Measurements from ENCODE around the gene UGT1A5.
"Not testable (repeated sequence)": the region's sequence is repeated elsewhere in the genome, so short reads cannot be mapped to it uniquely, and the experiment has no call there.

Gene UGT1A5

DNA sequence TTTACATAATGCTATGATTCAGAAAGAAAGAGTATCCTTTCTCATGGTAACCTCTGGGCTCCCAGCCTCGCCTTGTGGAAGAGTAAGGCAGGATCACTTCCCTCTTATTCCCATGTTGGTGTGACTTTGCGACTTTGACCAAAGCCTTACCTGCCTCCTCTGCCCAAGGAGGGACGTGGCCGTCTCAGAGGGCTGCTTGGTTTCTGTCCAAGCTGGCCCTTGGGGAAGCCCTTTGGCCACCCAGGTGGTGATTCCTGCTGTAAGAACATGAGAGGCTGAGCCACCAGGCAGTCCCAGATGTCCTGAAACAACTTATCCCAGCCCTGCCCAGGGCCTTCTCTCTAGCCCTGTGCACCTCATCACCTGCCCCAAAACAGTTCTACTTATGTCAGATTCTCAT is 14.0 kb upstream of the UGT1A5 start:
- DNase-seq: no peak

GRCh38 chr2:233699424-233700027 is 13.2 kb upstream of the UGT1A5 start:
- no peak for DNase-seq

GRCh38 chr2:233700028-233700635 is 12.6 kb upstream of the UGT1A5 start:
- no peak for DNase-seq

DNA sequence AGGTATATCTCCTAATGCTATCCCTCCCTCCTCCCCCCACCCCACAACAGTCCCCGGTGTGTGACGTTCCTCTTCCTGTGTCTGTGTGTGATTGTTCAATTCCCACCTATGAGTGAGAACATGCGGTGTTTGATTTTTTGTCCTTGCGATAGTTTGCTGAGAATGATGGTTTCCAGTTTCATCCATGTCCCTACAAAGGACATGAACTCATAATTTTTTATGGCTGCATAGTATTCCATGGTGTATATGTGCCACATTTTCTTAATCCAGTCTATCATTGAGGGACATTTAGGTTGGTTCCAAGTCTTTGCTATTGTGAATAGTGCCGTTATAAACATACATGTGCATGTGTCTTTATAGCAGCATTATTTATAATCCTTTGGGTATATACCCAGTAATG is 11.9 kb upstream of the UGT1A5 start:
- DNase-seq: not testable (repeated sequence)

- no peak for DNase-seq
Measured at GRCh38 chr2:233702238-233702637, 10.5 kb upstream of the UGT1A5 start.

- DNase-seq: no peak
Measured at GRCh38 chr2:233705911-233706506, 6.7 kb upstream of the UGT1A5 start.

GRCh38 chr2:233706720-233707119 is 6.0 kb upstream of the UGT1A5 start:
- DNase-seq: no peak

- no peak for DNase-seq
Measured at GRCh38 chr2:233707940-233708644, 4.6 kb upstream of the UGT1A5 start.

DNA sequence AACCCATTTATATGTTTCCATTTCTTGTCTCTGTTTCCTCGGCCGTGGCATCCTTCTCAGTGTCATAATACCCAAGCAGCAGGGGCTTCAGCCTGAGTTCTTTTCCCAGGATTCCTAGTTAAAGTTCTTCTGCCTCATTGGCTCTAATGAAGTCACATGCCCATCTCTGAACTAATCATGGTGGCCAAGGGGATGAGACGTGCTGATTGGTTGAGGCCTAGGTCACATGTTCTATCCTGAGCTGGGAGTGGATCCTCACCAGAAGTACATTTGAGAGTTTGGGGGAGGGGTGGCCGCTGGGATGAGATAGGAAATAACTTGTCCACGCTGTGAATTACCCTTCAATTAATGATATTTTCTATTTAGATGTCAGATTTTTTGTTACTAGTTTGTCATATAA is 3.8 kb upstream of the UGT1A5 start:
- no peak for DNase-seq

DNA sequence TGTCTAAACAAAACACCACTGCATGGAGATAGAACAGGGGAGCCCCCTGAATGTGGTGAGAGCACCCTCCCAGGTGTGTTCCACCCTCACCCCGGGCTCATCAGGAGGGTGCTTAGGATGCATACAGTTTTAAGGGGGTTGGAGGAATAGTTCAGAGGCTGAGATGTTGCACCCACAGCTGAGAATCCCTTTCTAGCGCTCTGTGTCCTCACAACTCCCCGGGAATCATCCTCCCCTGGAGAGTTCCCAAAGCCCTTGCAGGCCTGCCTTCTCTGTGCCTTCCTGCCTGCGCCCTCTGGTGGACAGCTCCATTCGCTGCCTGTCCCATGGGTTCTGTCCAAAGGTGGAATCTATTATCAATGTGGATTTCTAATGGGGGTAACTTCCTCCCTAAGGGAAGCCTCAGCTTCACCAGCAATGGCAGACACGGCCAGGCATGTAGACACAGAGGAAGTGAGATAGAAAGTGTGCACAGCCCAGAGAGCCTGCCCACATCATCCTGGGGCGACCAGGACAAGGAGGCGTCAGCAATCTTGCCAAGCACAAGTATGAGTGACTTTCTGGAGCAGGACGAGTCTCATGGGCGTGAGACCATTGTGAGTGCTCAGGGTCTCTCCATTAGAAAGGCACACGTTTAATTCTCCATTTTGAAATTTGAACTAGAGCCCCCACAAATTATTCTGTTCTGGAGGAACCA is 1.2 kb upstream of the UGT1A5 start:
- peak; percentile 68 for DNase-seq

GRCh38 chr2:233713262-233713615 is 532 bp downstream of the UGT1A5 start:
- DNase-seq: no peak

GRCh38 chr2:233714121-233714520 is 1.4 kb downstream of the UGT1A5 start:
- no peak for DNase-seq

DNA sequence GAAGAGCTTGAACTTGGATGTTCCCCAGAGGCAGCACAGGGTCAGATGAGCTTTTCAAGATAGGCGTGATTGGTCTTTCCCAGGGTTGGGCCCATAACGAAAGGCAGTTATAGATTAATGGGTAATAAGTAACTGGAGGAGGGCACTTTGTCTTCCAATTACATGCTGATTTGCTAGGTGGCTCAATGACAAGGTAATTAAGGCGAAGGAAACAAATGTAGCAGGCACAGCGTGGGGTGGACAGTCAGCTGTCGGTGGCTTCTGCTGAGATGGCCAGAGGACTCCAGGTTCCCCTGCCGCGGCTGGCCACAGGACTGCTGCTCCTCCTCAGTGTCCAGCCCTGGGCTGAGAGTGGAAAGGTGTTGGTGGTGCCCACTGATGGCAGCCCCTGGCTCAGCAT is 5.8 kb downstream of the UGT1A5 start, which contains the start of gene UGT1A4:
Gene UGT1A4 (plus strand): TSS at position 185 of the 400 bp plus-strand sequence. CDS start 85 bp downstream, at position 270.
- DNase-seq: no peak

GRCh38 chr2:233728723-233729301 is 16.1 kb downstream of the UGT1A5 start, which contains the start of gene UGT1A3:
Gene UGT1A3, plus strand, starts transcription at chr2:233729042. Its CDS starts 85 bp downstream, at chr2:233729127.
- DNase-seq: no peak

- DNase-seq: not testable (repeated sequence)
Measured at GRCh38 chr2:233736868-233737653, 24.4 kb downstream of the UGT1A5 start.

DNA sequence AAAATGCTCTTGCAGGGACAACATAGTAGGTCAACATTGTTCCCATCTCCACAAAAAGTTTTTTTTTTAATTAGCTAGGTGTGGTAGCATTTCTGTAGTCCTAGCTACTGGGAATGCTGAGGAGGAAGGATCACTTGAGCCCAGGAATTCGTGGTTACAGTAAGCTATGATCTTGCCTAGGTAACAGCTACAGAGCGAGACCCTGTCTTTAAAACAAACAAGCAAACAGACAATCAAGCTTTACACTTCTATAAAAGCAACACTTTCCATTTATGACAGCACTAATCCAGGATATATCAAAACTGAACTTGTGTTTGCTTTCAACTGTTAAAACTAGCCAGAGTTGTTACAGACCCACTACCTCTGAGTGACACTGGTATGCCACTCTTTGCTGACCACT is 28.2 kb downstream of the UGT1A5 start:
- DNase-seq: no peak

GRCh38 chr2:233743464-233744259 is 31.0 kb downstream of the UGT1A5 start:
- DNase-seq: no peak

GRCh38 chr2:233745073-233745755 is 32.5 kb downstream of the UGT1A5 start:
- DNase-seq: no peak

DNA sequence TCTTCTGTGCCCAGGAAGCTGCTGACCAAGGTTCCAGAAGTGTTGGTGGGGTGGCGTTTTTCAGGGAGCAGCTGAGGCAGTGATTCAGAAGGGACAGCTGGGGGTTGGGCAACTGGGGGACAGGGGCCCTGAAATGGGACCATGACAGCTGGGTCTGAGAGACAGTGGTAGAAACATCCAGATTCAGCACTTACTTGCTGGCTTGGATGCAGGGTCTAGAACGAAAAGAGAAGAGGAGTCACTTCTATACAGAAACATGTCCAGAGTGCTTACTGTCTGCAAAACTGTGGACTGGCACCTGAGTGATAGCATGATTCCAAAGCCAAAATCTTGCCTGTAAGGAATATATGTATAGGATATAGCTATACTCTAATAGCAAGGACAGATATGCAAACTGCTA is 33.1 kb downstream of the UGT1A5 start:
- not testable (repeated sequence) for DNase-seq

Data from activated CD4-positive, alpha-beta T cell treated with anti-CD3 and anti-CD28 coated beads, Interleukin-10, Interleukin-2, amounts not matched to agents 100 ng/mL and 50 ng/mL, durations not matched to agents 16 hours and 8 hours (primary cell).